Astrocyte of the spinal cord (primary cell): ENCODE data around the gene LONP1.

ENCODE experiments used
- DNase-seq: peaks from one replicate; pipeline ENCODE4 v3.0.0; 2011; ENCODE audit warnings: low read depth, low spot score
- H3K4me3 ChIP-seq: 2 replicates; pipeline ENCODE4 v1.5.1; 2011; ENCODE audit warnings: low read depth, mild to moderate bottlenecking, low read length, moderate library complexity
- CTCF ChIP-seq: IDR thresholded peaks from 2 replicates; pipeline ENCODE4 v1.5.1; 2012; ENCODE audit warnings: low read depth, mild to moderate bottlenecking, low read length, inconsistent platforms
- in situ Hi-C: cut with HindIII; loops from 2 replicates; pipeline ENCODE4 v1.10.0; 2017; ENCODE audit warnings: low sequenced_read_pairs

The LONP1 gene

DNA sequence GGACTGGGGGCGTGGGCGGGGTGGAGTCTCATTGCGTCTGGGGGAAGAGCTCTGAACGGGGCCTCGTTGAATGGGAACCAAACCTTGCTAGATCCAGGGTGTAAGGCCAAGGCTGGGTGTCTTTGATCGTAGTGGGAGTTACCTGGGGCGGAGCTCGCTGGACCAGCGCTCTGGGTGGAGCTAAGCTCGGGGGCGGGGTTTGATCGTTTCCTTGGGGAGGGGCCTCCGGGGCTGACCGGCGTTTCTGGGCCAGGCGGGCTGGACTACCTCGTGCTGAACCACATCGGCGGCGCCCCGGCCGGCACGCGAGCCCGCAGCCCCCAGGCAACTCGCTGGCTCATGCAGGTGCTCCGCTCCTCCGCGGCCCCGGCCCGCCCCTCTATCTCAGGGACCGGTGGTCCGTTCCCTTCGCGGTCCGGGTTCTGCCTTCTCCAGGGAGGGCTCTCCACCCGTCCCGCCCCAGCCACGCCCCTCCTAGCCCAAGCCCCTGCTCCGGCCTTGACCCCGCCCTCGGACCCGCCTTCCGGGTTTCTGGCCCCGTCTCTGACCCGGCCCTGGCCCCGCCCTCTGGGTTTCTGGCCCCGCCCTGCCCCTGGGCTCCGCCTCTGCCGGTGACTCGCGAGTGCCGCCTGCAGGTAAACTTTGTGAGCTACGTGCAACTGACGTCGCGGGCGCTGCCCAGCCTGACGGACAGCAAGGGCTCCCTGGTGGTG is 33.1 kb downstream of the LONP1 start:
- TF ChIP-seq CTCF: peak; percentile 85
- DNase-seq: peak; percentile 91
- in situ Hi-C loops: no loop called here
- H3K4me3 ChIP-seq: peak overlapping the region; percentile 41

DNA sequence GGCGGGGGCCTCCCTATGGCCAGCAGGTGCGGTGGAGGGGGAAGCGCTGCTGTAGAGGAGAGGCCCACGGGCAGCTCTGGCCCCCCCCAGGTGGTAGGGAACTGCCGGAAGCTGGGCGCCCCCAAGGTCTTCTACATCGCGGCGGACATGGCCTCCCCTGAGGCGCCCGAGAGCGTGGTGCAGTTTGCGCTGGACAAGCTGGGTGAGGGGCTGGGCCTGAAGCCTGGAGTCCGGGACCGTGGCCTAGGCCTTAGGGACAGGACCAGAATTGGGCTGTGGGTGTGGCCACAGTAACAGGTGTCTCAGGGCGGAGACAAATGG is 33.7 kb downstream of the LONP1 start:
- no peak for TF ChIP-seq CTCF
- no peak for DNase-seq
- in situ Hi-C loops: no loop called here
- peak overlapping the region; percentile 41 for H3K4me3 ChIP-seq

GRCh38 chr19:5684694-5685430 is 35.1 kb downstream of the LONP1 start:
- in situ Hi-C loops: no loop called here
- H3K4me3 ChIP-seq: no peak overlapping the region
- no peak for DNase-seq
- no peak for TF ChIP-seq CTCF

DNA sequence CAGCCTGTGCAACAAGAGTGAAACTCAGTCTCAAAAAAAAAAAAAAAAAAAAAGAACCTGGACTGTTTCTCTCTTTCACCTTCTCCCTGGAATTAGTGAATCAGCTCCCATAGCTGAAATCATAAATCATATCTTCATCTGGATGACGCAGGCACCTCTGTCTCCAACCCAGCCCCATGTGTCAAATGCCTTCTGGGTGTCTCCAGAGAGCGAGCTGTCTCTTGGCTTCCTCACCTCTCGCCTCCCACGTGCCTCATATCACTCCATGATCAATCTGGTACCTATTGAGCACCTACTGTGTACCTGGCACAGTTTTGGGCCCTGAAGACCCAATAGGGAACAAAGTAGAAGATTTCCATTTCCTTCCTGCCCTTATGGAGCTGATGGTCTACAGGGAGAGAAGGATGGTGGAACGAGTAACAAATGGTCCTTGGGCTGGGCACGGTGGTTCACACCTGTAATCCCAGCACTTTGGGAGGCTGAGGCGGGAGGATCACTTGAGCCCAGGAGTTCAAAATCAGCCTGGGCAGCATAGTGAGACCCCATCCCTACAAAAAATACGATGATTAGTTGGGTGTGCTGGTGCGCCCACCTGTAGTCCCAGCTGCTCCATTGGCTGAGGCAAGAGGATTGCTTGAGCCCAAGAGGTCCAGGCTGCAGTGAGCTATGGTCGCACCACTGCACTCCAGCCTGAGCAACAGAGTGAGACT is 36.6 kb downstream of the LONP1 start:
- TF ChIP-seq CTCF: no peak
- in situ Hi-C loops: no loop called here
- no peak for DNase-seq
- H3K4me3 ChIP-seq: no peak overlapping the region

GRCh38 chr19:5682107-5682482 is 37.9 kb downstream of the LONP1 start:
- no peak for DNase-seq
- H3K4me3 ChIP-seq: no peak overlapping the region
- in situ Hi-C loops: no loop called here
- no peak for TF ChIP-seq CTCF

- TF ChIP-seq CTCF: no peak
- H3K4me3 ChIP-seq: peak overlapping the region; percentile 77
- in situ Hi-C loops: no loop called here
Measured at GRCh38 chr19:5681391-5682106, 38.4 kb downstream of the LONP1 start.

More at GRCh38 chr19:5681391-5682106, 38.4 kb downstream of the LONP1 start:
- DNase-seq: no peak
